Activated CD4-positive, alpha-beta memory T cell treated with anti-CD3 and anti-CD28 coated beads for 36 hours (primary cell): Measurements from ENCODE around the gene CLN5. TPM values are rescaled to one million over a fixed set of nuclear protein-coding genes. Genes with fewer than 3 reads are reported as not detected.
A peak's percentile ranks its signal among the peaks of the same experiment; 100 is the strongest.
"Not testable (repeated sequence)": the region's sequence is repeated elsewhere in the genome, so short reads cannot be mapped to it uniquely, and the experiment has no call there.

Experiments used
- CTCF ChIA-PET: fragments of 350-600 bp; sonication (Branson Sonifier 250); formaldehyde crosslinking; loops from one replicate; lab custom pipeline; 2021; ENCODE audit warnings: antibody characterized with exemption, inconsistent platforms; lab: Charles Lee
- POLR2A ChIA-PET: fragments of 350-600 bp; sonication (Branson Sonifier 250); formaldehyde crosslinking; loops from one replicate; lab custom pipeline; 2021; ENCODE audit warnings: antibody characterized with exemption; lab: Charles Lee
- DNase-seq: peaks from one replicate; pipeline ENCODE4 v3.0.0-alpha.2; 2020
- H3K27ac Mint-ChIP-seq: one replicate; pipeline ENCODE4 v1.8.0; 2021; ENCODE audit warnings: mixed read lengths
- H3K27me3 Mint-ChIP-seq: one replicate; pipeline ENCODE4 v1.8.0; 2021; ENCODE audit warnings: mixed read lengths
- H3K36me3 Mint-ChIP-seq: one replicate; pipeline ENCODE4 v1.8.0; 2021; ENCODE audit warnings: mixed read lengths
- H3K4me1 Mint-ChIP-seq: one replicate; pipeline ENCODE4 v1.8.0; 2021; ENCODE audit warnings: low read depth, mixed read lengths
- H3K4me3 Mint-ChIP-seq: one replicate; pipeline ENCODE4 v1.8.0; 2021; ENCODE audit warnings: mild to moderate bottlenecking, mixed read lengths
- H3K9me3 Mint-ChIP-seq: one replicate; pipeline ENCODE4 v1.8.0; 2021; ENCODE audit warnings: mixed read lengths
- intact Hi-C: fragments of 100-400 bp; cut with micrococcal nuclease; formaldehyde crosslinking; loops from one replicate; pipeline ENCODE4 v1.15.1; 2023
- total RNA-seq, 2 experiments: library from RNA; stranded (reverse); gene quantifications; one replicate each; pipeline ENCODE4 v1.2.3, GENCODE V29; 2021

CLN5 gene
- total RNA-seq, 2 experiments from 2014 or later = 12.4 to 14.0 TPM

GRCh38 chr13:77002590-77003190 is 10.8 kb downstream of the CLN5 start:
- intact Hi-C loops = loop anchor here (1.0 kb wide), 1 partner anchor 10 kb away; the partner anchor contains the start of gene CLN5
- peak overlapping the region; percentile 1 for H3K27ac Mint-ChIP-seq
- no peaks in the 10 kb centered on the region for H3K27me3 Mint-ChIP-seq
- POLR2A ChIA-PET = interaction anchor here (1.4 to 1.8 kb wide), 2 partner anchors 10 to 12 kb away, joined by 3 to 10 read pairs; no protein-coding TSS in a partner anchor
- peaks cover 30% of the 10 kb centered on the region for H3K36me3 Mint-ChIP-seq
- no peak overlapping the region for H3K4me3 Mint-ChIP-seq
- H3K9me3 Mint-ChIP-seq = no peaks in the 10 kb centered on the region
- CTCF ChIA-PET = interaction anchor here (0.6 to 2.1 kb wide), 7 partner anchors 10 to 1403 kb away, joined by 3 to 21 read pairs (median 6); partner anchors contain the start of gene CLN5
- peaks cover 39% of the 10 kb centered on the region for H3K4me1 Mint-ChIP-seq
- no peak for DNase-seq

- H3K36me3 Mint-ChIP-seq = peaks cover 36% of the 10 kb centered on the region
- H3K9me3 Mint-ChIP-seq, intact Hi-C loops, H3K27me3 Mint-ChIP-seq, H3K4me3 Mint-ChIP-seq: not testable (repeated sequence)
- H3K27ac Mint-ChIP-seq = peak overlapping the region; percentile 64
- peak; percentile 20 for DNase-seq
- ChIA-PET POLR2A (interaction anchor here (1.1 to 1.8 kb wide), 3 partner anchors 10 to 17 kb away, joined by 4 to 11 read pairs (median 8); partner anchors contain the start of gene CLN5), CTCF (interaction anchor here (1.1 kb wide), 1 partner anchor 17 kb away, joined by 3 read pairs; no protein-coding TSS in a partner anchor)
- H3K4me1 Mint-ChIP-seq = peaks cover 36% of the 10 kb centered on the region
Measured at GRCh38 chr13:77008337-77008736, 16.5 kb downstream of the CLN5 start.

- ChIA-PET POLR2A (interaction anchor here (1.1 to 1.8 kb wide), 3 partner anchors 11 to 17 kb away, joined by 4 to 11 read pairs (median 8); partner anchors contain the start of gene CLN5), CTCF (interaction anchor here (1.0 kb wide), 1 partner anchor 18 kb away, joined by 3 read pairs; no protein-coding TSS in a partner anchor)
- peak overlapping the region; percentile 64 for H3K27ac Mint-ChIP-seq
- no peaks in the 10 kb centered on the region for H3K27me3 Mint-ChIP-seq
- DNase-seq = peak; percentile 28
- H3K36me3 Mint-ChIP-seq = peaks cover 43% of the 10 kb centered on the region
- no peak overlapping the region for H3K4me3 Mint-ChIP-seq
- intact Hi-C loops = loop anchor here (1.0 kb wide), 2 partner anchors 16 to 18 kb away; no protein-coding TSS in a partner anchor
- H3K9me3 Mint-ChIP-seq = no peaks in the 10 kb centered on the region
- peaks cover 41% of the 10 kb centered on the region for H3K4me1 Mint-ChIP-seq
Measured at GRCh38 chr13:77009011-77009410, 17.1 kb downstream of the CLN5 start.

GRCh38 chr13:77009719-77010118 is 17.8 kb downstream of the CLN5 start:
- CTCF ChIA-PET, H3K27me3 Mint-ChIP-seq: not testable (repeated sequence)
- peaks cover 41% of the 10 kb centered on the region for H3K4me1 Mint-ChIP-seq

GRCh38 chr13:77013853-77014542 is 22.1 kb downstream of the CLN5 start:
- Mint-ChIP-seq H3K9me3 (no peaks in the 10 kb centered on the region), H3K4me3 (no peak overlapping the region), H3K36me3 (peaks cover 59% of the 10 kb centered on the region), H3K27me3 (no peaks in the 10 kb centered on the region), H3K27ac (peak overlapping the region; percentile 15), H3K4me1 (peaks cover 44% of the 10 kb centered on the region)
- intact Hi-C loops = no loop called here
- DNase-seq = no peak
- ChIA-PET POLR2A (interaction anchor here (1.1 to 4.1 kb wide), 2 partner anchors 12 to 21 kb away, joined by 4 to 29 read pairs; partner anchors contain the start of gene FBXL3), CTCF (interaction anchor here (1.0 to 1.6 kb wide), 2 partner anchors 10 to 12 kb away, joined by 4 to 6 read pairs; no protein-coding TSS in a partner anchor)

More at GRCh38 chr13:77009719-77010118, 17.8 kb downstream of the CLN5 start:
- not testable (repeated sequence) for DNase-seq, H3K4me3 Mint-ChIP-seq, H3K27ac Mint-ChIP-seq, H3K9me3 Mint-ChIP-seq
- POLR2A ChIA-PET = interaction anchor here (1.1 to 1.8 kb wide), 2 partner anchors 11 to 16 kb away, joined by 4 to 11 read pairs; no protein-coding TSS in a partner anchor
- H3K36me3 Mint-ChIP-seq = peaks cover 47% of the 10 kb centered on the region
- intact Hi-C loops = loop anchor here (1.0 kb wide), 2 partner anchors 16 to 18 kb away; no protein-coding TSS in a partner anchor

- ChIA-PET CTCF (interaction anchor here (1.6 kb wide), 1 partner anchor 13 kb away, joined by 6 read pairs; no protein-coding TSS in a partner anchor), POLR2A (interaction anchor here (1.1 to 4.1 kb wide), 2 partner anchors 11 to 22 kb away, joined by 4 to 29 read pairs; partner anchors contain the start of gene FBXL3)
- Mint-ChIP-seq H3K27me3 (no peaks in the 10 kb centered on the region), H3K4me1 (peaks cover 43% of the 10 kb centered on the region), H3K27ac (peak overlapping the region; percentile 32), H3K36me3 (peaks cover 50% of the 10 kb centered on the region), H3K4me3 (no peak overlapping the region), H3K9me3 (no peaks in the 10 kb centered on the region)
- intact Hi-C loops = no loop called here
- DNase-seq = no peak
Measured at GRCh38 chr13:77014906-77015685, 23.2 kb downstream of the CLN5 start.

- POLR2A ChIA-PET = interaction anchor here (0.6 to 4.1 kb wide), 2 partner anchors 10 to 256 kb away, joined by 3 to 29 read pairs; partner anchors contain the start of gene FBXL3
- H3K9me3 Mint-ChIP-seq = no peaks in the 10 kb centered on the region
- H3K27ac Mint-ChIP-seq = no peak overlapping the region
Measured at GRCh38 chr13:77016251-77016812, 24.5 kb downstream of the CLN5 start.

GRCh38 chr13:77016888-77017623 is 25.2 kb downstream of the CLN5 start:
- no peaks in the 10 kb centered on the region for H3K27me3 Mint-ChIP-seq
- no peak overlapping the region for H3K4me3 Mint-ChIP-seq
- DNase-seq = no peak
- peaks cover 43% of the 10 kb centered on the region for H3K36me3 Mint-ChIP-seq
- ChIA-PET CTCF (interaction anchor here (0.6 to 1.5 kb wide), 4 partner anchors 11 to 46 kb away, joined by 3 to 4 read pairs (median 4); no protein-coding TSS in a partner anchor), POLR2A (interaction anchor here (4.1 kb wide), 1 partner anchor 9 kb away, joined by 29 read pairs; the partner anchor contains the start of gene FBXL3)
- H3K4me1 Mint-ChIP-seq = peaks cover 58% of the 10 kb centered on the region
- no peaks in the 10 kb centered on the region for H3K9me3 Mint-ChIP-seq
- no peak overlapping the region for H3K27ac Mint-ChIP-seq
- intact Hi-C loops = no loop called here

More at GRCh38 chr13:77016251-77016812, 24.5 kb downstream of the CLN5 start:
- H3K4me3 Mint-ChIP-seq = no peak overlapping the region
- no peaks in the 10 kb centered on the region for H3K27me3 Mint-ChIP-seq
- intact Hi-C loops = no loop called here
- CTCF ChIA-PET = interaction anchor here (0.6 to 1.5 kb wide), 5 partner anchors 9 to 46 kb away, joined by 3 to 4 read pairs (median 4); no protein-coding TSS in a partner anchor
- H3K4me1 Mint-ChIP-seq = peaks cover 52% of the 10 kb centered on the region
- no peak for DNase-seq
- H3K36me3 Mint-ChIP-seq = peaks cover 46% of the 10 kb centered on the region

GRCh38 chr13:77019756-77020155 is 27.9 kb downstream of the CLN5 start:
- no peaks in the 10 kb centered on the region for H3K9me3 Mint-ChIP-seq
- H3K4me1 Mint-ChIP-seq = peaks cover 67% of the 10 kb centered on the region
- POLR2A ChIA-PET = no interaction called here
- H3K36me3 Mint-ChIP-seq = peaks cover 34% of the 10 kb centered on the region
- CTCF ChIA-PET = no interaction called here
- intact Hi-C loops = loop anchor here (10.0 kb wide), 1 partner anchor 715 kb away; no protein-coding TSS in a partner anchor
- H3K4me3 Mint-ChIP-seq = no peak overlapping the region
- H3K27ac Mint-ChIP-seq = no peak overlapping the region
- DNase-seq = no peak
- no peaks in the 10 kb centered on the region for H3K27me3 Mint-ChIP-seq

GRCh38 chr13:77022341-77022740 is 30.5 kb downstream of the CLN5 start:
- ChIA-PET CTCF (interaction anchor here (2.7 kb wide), 1 partner anchor 20 kb away, joined by 7 read pairs; no protein-coding TSS in a partner anchor), POLR2A (no interaction called here)
- H3K36me3 Mint-ChIP-seq = peaks cover 26% of the 10 kb centered on the region
- no peaks in the 10 kb centered on the region for H3K27me3 Mint-ChIP-seq
- DNase-seq = no peak
- H3K9me3 Mint-ChIP-seq = no peaks in the 10 kb centered on the region
- H3K4me1 Mint-ChIP-seq = peaks cover 58% of the 10 kb centered on the region
- intact Hi-C loops = loop anchor here (10.0 kb wide), 1 partner anchor 712 kb away; no protein-coding TSS in a partner anchor
- H3K4me3 Mint-ChIP-seq = no peak overlapping the region
- peak overlapping the region; percentile 73 for H3K27ac Mint-ChIP-seq
